Measurements from ENCODE around the gene CCM2. TPM values are rescaled to one million over a fixed set of nuclear protein-coding genes. Genes with fewer than 3 reads are reported as not detected.
A peak's percentile ranks its signal among the peaks of the same experiment; 100 is the strongest.

The CCM2 gene
- total RNA-seq, 2 experiments from 2014 or later: 48.8 to 52.8 TPM

DNA sequence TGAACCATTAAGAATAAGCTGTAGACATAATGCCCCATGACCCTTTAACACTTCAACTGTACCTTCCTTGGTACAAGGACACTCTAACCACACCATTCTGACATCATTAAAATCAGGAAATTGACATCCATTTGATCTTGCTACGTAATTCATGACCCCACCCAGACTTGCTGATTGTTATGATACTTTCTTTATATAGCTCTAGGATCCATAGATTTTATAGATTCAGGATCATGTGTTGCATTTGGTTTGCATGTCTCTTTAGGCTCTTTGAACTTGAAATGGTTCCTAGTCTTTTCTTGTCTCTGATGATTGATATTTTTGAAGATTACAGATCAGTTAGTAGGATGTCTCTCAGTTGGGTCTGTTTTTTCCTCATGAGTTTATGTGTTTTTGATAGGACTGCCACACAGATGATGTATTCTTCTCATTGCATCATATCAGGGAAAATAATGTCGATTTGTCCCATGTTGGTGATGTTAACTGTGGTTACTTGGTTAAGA is 13.5 kb downstream of the CCM2 start:
- ATAC-seq (ENCODE audit: poor library complexity) (peak; percentile 84), DNase-seq (peak in 3 of 14 experiments; percentile 49 to 74 (median 59))
- H3K27me3 ChIP-seq (ENCODE audit: control insufficient read depth in 1 of 2, insufficient read depth in 2 of 2, low read length in 2 of 2): no peaks in the 10 kb centered on the region
- no peaks in the 10 kb centered on the region for H3K9me3 ChIP-seq (ENCODE audit: control insufficient read depth in 1 of 2, insufficient read depth in 1 of 2, low read length in 2 of 2)
- ChIA-PET CTCF (interaction anchor here (0.8 to 1.8 kb wide), 5 partner anchors 11 to 40 kb away, joined by 3 to 9 read pairs (median 4); partner anchors contain the start of gene CCM2), POLR2A (interaction anchor here (1.0 to 3.0 kb wide), 6 partner anchors 8 to 34 kb away, joined by 3 to 25 read pairs (median 3); partner anchors contain the start of gene MYO1G)
- H3K27ac Mint-ChIP-seq: peak overlapping the region; percentile 76
- intact Hi-C loops (cut with DNase I, micrococcal nuclease): loop anchor here in 1 of 2 experiments (2.0 kb wide), 1 partner anchor 13 kb away; no protein-coding TSS in a partner anchor
- no peak overlapping the region for H3K4me3 ChIP-seq (ENCODE audit: low read length)
- no peaks in the 10 kb centered on the region for H3K9me3 Mint-ChIP-seq
- peaks cover 6% of the 10 kb centered on the region for H3K36me3 ChIP-seq (ENCODE audit: insufficient read depth, low read length)
- H3K4me3 Mint-ChIP-seq: peak overlapping the region; percentile 7
- no peak overlapping the region for H3K27ac ChIP-seq (ENCODE audit: low read depth in 1 of 2, low read length in 2 of 2)
- peaks cover 41% of the 10 kb centered on the region for H3K4me1 Mint-ChIP-seq (ENCODE audit: low read depth)
- H3K36me3 Mint-ChIP-seq (ENCODE audit: low read depth): peaks cover 49% of the 10 kb centered on the region
- no peaks in the 10 kb centered on the region for H3K27me3 Mint-ChIP-seq
- TF ChIP-seq, protein P1, sequence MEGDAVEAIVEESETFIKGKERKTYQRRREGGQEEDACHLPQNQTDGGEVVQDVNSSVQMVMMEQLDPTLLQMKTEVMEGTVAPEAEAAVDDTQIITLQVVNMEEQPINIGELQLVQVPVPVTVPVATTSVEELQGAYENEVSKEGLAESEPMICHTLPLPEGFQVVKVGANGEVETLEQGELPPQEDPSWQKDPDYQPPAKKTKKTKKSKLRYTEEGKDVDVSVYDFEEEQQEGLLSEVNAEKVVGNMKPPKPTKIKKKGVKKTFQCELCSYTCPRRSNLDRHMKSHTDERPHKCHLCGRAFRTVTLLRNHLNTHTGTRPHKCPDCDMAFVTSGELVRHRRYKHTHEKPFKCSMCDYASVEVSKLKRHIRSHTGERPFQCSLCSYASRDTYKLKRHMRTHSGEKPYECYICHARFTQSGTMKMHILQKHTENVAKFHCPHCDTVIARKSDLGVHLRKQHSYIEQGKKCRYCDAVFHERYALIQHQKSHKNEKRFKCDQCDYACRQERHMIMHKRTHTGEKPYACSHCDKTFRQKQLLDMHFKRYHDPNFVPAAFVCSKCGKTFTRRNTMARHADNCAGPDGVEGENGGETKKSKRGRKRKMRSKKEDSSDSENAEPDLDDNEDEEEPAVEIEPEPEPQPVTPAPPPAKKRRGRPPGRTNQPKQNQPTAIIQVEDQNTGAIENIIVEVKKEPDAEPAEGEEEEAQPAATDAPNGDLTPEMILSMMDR (IDR thresholded peaks at IDR 0.05): no peak
- H3K4me1 ChIP-seq (ENCODE audit: insufficient read depth, low read length): peaks cover 4% of the 10 kb centered on the region

DNA sequence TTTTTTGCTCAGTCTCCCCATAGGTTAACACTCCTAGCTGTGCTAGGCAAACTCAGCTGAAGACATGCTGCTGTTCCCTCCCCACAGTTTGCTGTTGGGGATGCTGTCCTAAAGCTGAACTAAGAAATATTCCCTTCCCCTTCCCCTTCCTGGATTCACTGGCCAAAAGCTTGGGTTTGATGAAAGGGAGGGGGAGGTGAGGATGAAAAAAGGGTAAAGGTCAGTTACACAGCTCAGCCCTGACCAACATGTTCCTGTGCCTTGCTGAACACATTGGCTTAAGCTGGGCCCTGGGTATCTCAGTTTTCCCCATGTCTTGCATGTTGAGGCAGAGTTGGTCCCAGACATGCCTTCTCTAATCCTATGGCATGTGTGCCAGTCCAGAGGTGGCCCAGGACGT is 15.3 kb downstream of the CCM2 start:
- H3K4me1 ChIP-seq (ENCODE audit: insufficient read depth, low read length): peaks cover 4% of the 10 kb centered on the region
- peak overlapping the region; percentile 55 for H3K27ac Mint-ChIP-seq
- H3K4me3 ChIP-seq (ENCODE audit: low read length): no peak overlapping the region
- intact Hi-C loops (cut with DNase I, micrococcal nuclease): no loop called here
- H3K4me1 Mint-ChIP-seq (ENCODE audit: low read depth): peaks cover 41% of the 10 kb centered on the region
- no peaks in the 10 kb centered on the region for H3K27me3 Mint-ChIP-seq
- no peak overlapping the region for H3K27ac ChIP-seq (ENCODE audit: low read depth in 1 of 2, low read length in 2 of 2)
- no peaks in the 10 kb centered on the region for H3K9me3 Mint-ChIP-seq
- ATAC-seq (ENCODE audit: poor library complexity) (no peak), DNase-seq (no peak)
- TF ChIP-seq, protein P1 (IDR thresholded peaks at IDR 0.05): no peak
- ChIA-PET CTCF (interaction anchor here (0.9 kb wide), 1 partner anchor 8 kb away, joined by 3 read pairs; no protein-coding TSS in a partner anchor), POLR2A (interaction anchor here (0.6 to 1.4 kb wide), 5 partner anchors 12 to 29 kb away, joined by 3 to 6 read pairs (median 3); no protein-coding TSS in a partner anchor)
- no peak overlapping the region for H3K4me3 Mint-ChIP-seq
- H3K36me3 Mint-ChIP-seq (ENCODE audit: low read depth): peaks cover 53% of the 10 kb centered on the region
- H3K27me3 ChIP-seq (ENCODE audit: control insufficient read depth in 1 of 2, insufficient read depth in 2 of 2, low read length in 2 of 2): no peaks in the 10 kb centered on the region
- H3K9me3 ChIP-seq (ENCODE audit: control insufficient read depth in 1 of 2, insufficient read depth in 1 of 2, low read length in 2 of 2): no peaks in the 10 kb centered on the region
- H3K36me3 ChIP-seq (ENCODE audit: insufficient read depth, low read length): peaks cover 8% of the 10 kb centered on the region

DNA sequence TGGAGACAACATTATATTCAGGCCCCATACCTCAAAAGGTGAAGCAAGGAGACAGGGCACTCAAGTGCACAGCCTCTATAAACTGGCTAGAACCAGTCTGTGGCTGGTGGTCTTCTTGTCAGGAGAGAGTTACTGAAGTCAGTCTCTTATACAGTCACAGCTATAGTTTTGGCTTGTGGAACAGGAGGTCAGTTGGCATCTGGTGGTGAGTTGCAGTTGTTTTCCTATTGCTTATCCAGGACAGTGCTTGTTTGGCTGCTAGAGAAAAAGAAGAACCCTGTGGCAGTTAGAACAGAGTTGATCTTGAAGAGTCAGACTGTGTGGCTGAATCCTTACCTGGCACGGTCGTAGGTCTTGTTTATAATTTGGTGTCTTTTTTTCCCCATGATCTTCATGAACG is 17.3 kb downstream of the CCM2 start:
- H3K27me3 ChIP-seq (ENCODE audit: control insufficient read depth in 1 of 2, insufficient read depth in 2 of 2, low read length in 2 of 2): no peaks in the 10 kb centered on the region
- H3K27ac Mint-ChIP-seq: no peak overlapping the region
- peaks cover 56% of the 10 kb centered on the region for H3K4me1 Mint-ChIP-seq (ENCODE audit: low read depth)
- ATAC-seq (ENCODE audit: poor library complexity): no peak
- TF ChIP-seq, protein P1 (IDR thresholded peaks at IDR 0.05): no peak
- no peaks in the 10 kb centered on the region for H3K9me3 Mint-ChIP-seq
- no peaks in the 10 kb centered on the region for H3K27me3 Mint-ChIP-seq
- intact Hi-C loops (cut with DNase I, micrococcal nuclease): no loop called here
- H3K4me3 Mint-ChIP-seq: no peak overlapping the region
- POLR2A ChIA-PET: no interaction called here
- H3K36me3 ChIP-seq (ENCODE audit: insufficient read depth, low read length): peaks cover 4% of the 10 kb centered on the region
- CTCF ChIA-PET: no interaction called here
- H3K27ac ChIP-seq (ENCODE audit: low read depth in 1 of 2, low read length in 2 of 2): no peak overlapping the region
- H3K4me3 ChIP-seq (ENCODE audit: low read length): no peak overlapping the region
- H3K4me1 ChIP-seq (ENCODE audit: insufficient read depth, low read length): peaks cover 13% of the 10 kb centered on the region
- DNase-seq: no peak
- H3K36me3 Mint-ChIP-seq (ENCODE audit: low read depth): peaks cover 54% of the 10 kb centered on the region
- no peaks in the 10 kb centered on the region for H3K9me3 ChIP-seq (ENCODE audit: control insufficient read depth in 1 of 2, insufficient read depth in 1 of 2, low read length in 2 of 2)
